K562 (cell line): ENCODE measurements around the gene INTS13. TPM values are rescaled to one million over a fixed set of nuclear protein-coding genes. Genes with fewer than 3 reads are reported as not detected.

Experiments
- ATAC-seq: fragments of 200-7000 bp; cut with Tn5 transposase; 3 replicates; pipeline ENCODE4 v1.9.1; 2020; ENCODE audit warnings: moderate library complexity
- BruUV-seq: library from RNA; stranded (reverse); fragments of 400-500 nt; replicated peaks from 2 replicates; lab custom pipeline; 2021; lab: Mats Ljungman, UMichigan
- CTCF ChIA-PET: fragments of 300-600 bp; formaldehyde crosslinking; extraction: SDS; loops from one replicate; lab custom pipeline; 2021; ENCODE audit warnings: low intra/inter-chr PET ratio; lab: Yijun Ruan, JAX
- POLR2A ChIA-PET: fragments of 300-600, 350-650 bp; sonication (Branson Sonifier 250); formaldehyde crosslinking; extraction: SDS; loops from one replicate; lab custom pipeline; 2021; ENCODE audit warnings: antibody characterized with exemption, inconsistent platforms; lab: Yijun Ruan, JAX
- DNase-seq, 4 experiments: peaks; one replicate each; pipeline versions ENCODE4 v3.0.0 to v3.0.0-alpha.2; 2011 to 2018; ENCODE audit warnings: low spot score in 3 of 4, mixed read lengths in 3 of 4; ENCODE audit errors: extremely low read depth in 1 of 4
- FAIRE-seq: peaks from 2 replicates; lab custom pipeline; 2011; peaks lifted over from hg19 to GRCh38; lab: Jason Lieb, UNC
- H2AFZ ChIP-seq: 2 replicates; pipeline ENCODE4 v1.6.0; 2011; ENCODE audit warnings: low read depth, low read length, control low read depth, inconsistent platforms
- H3K27ac ChIP-seq: fragments of 200-600 bp; 3 replicates; pipeline ENCODE4 v1.8.0; 2011; ENCODE audit warnings: low read depth, mild to moderate bottlenecking, control low read depth, inconsistent platforms, low read length, moderate library complexity, mixed read lengths; ENCODE audit errors: extremely low read depth
- H3K27me3 ChIP-seq, 2 experiments: fragments of 300-600 bp in 1 of 2; 2 replicates in 1 of 2; 3 replicates in 1 of 2; pipeline versions ENCODE4 v1.6.0 to v1.8.0; 2011; ENCODE audit warnings: inconsistent platforms in 2 of 2, low read length in 2 of 2, mild to moderate bottlenecking in 1 of 2, mixed read lengths in 1 of 2, moderate library complexity in 1 of 2; ENCODE audit not compliant: control insufficient read depth in 2 of 2, insufficient read depth in 2 of 2
- H3K36me3 ChIP-seq: fragments of 300-600 bp; 3 replicates; pipeline ENCODE4 v1.8.0; 2011; ENCODE audit warnings: mild to moderate bottlenecking, low read length, inconsistent platforms; ENCODE audit not compliant: control insufficient read depth, insufficient read depth
- H3K4me1 ChIP-seq, 2 experiments: fragments of 200-600 bp in 1 of 2; replicated peaks in 1 of 2; 2 replicates in 1 of 2; 3 replicates in 1 of 2; pipeline versions ENCODE4 v1.5.1 to v1.8.0; 2011; ENCODE audit warnings: inconsistent platforms in 2 of 2, low read length in 2 of 2, mild to moderate bottlenecking in 1 of 2, mixed read lengths in 1 of 2, moderate library complexity in 1 of 2; ENCODE audit not compliant: control insufficient read depth in 2 of 2, insufficient read depth in 2 of 2
- H3K4me2 ChIP-seq: 2 replicates; pipeline ENCODE4 v1.6.1; 2011; ENCODE audit warnings: low read length, control low read depth, inconsistent platforms, mixed read lengths; ENCODE audit not compliant: insufficient read depth
- H3K4me3 ChIP-seq: fragments of 200-600 bp; sonication (generic), shearing (Covaris generic); 2 replicates; pipeline ENCODE4 v1.5.1; 2016; ENCODE audit warnings: control low read depth, inconsistent platforms
- H3K79me2 ChIP-seq: fragments of 200-600 bp; 3 replicates; pipeline ENCODE4 v1.8.0; 2011; ENCODE audit warnings: low read length, inconsistent platforms; ENCODE audit not compliant: control insufficient read depth, insufficient read depth
- H3K9ac ChIP-seq, 2 experiments: 2 replicates each; pipeline versions ENCODE4 v1.6.0 to v1.6.1; 2011; ENCODE audit warnings: low read depth in 2 of 2, low read length in 2 of 2, control low read depth in 1 of 2, inconsistent platforms in 1 of 2, mild to moderate bottlenecking in 1 of 2, mixed read lengths in 1 of 2; ENCODE audit not compliant: insufficient read depth in 1 of 2
- H3K9me1 ChIP-seq: one replicate; pipeline ENCODE4 v1.6.0; 2011; ENCODE audit warnings: inconsistent platforms, mild to moderate bottlenecking, low read length, moderate library complexity; ENCODE audit not compliant: control insufficient read depth, insufficient read depth
- H3K9me3 ChIP-seq: replicated peaks from 2 replicates; pipeline ENCODE4 v1.5.1; 2011; ENCODE audit warnings: low read depth, low read length, inconsistent platforms; ENCODE audit not compliant: control insufficient read depth, insufficient read depth
- H4K20me1 ChIP-seq: replicated peaks from 2 replicates; pipeline ENCODE4 v1.6.1; 2011; ENCODE audit warnings: low read length, inconsistent platforms, mixed read lengths; ENCODE audit not compliant: control insufficient read depth, insufficient read depth
- CREB3L1 ChIP-seq: fragments of 450-650 bp; IDR thresholded peaks from 2 replicates; pipeline ENCODE4 v1.6.1; 2014; ENCODE audit warnings: low read depth, mild to moderate bottlenecking, moderate library complexity, borderline replicate concordance
- DACH1 ChIP-seq: fragments of 450-650 bp; IDR thresholded peaks from 2 replicates; pipeline ENCODE4 v1.6.1; 2018; ENCODE audit not compliant: partially characterized antibody
- EP400 ChIP-seq: fragments of 450-650 bp; IDR thresholded peaks from 2 replicates; pipeline ENCODE4 v1.6.1; 2017; ENCODE audit warnings: antibody characterized with exemption, mild to moderate bottlenecking, moderate library complexity
- HDAC1 ChIP-seq, 2 experiments: fragments of 450-650 bp; IDR thresholded peaks; 2 replicates each; pipeline ENCODE4 v1.6.1; 2016 to 2017; ENCODE audit warnings: inconsistent platforms in 1 of 2, mild to moderate bottlenecking in 1 of 2, moderate library complexity in 1 of 2
- HOXB6 ChIP-seq: fragments of 250-450 bp; sonication (Bioruptor Pico); IDR thresholded peaks from 2 replicates; pipeline ENCODE4 v1.5.1; 2022; ENCODE audit warnings: mild to moderate bottlenecking, borderline replicate concordance
- JUN ChIP-seq, 2 experiments: sonication (generic) in 1 of 2; formaldehyde crosslinking in 1 of 2; IDR thresholded peaks; 2 replicates each; pipeline versions ENCODE4 v1.6.1 to v1.8.0; 2012 to 2022; ENCODE audit warnings: borderline replicate concordance in 2 of 2, mild to moderate bottlenecking in 2 of 2, improper control_type of control experiment in 1 of 2, low read depth in 1 of 2, low read length in 1 of 2, missing genetic modification reagents in 1 of 2
- PCBP1 ChIP-seq: fragments of 200-400 bp; formaldehyde crosslinking; IDR thresholded peaks from 2 replicates; pipeline ENCODE4 v1.6.1; 2018; ENCODE audit warnings: mild to moderate bottlenecking, low read depth, low read length; ENCODE audit not compliant: poor library complexity, severe bottlenecking
- SIN3A ChIP-seq, 2 experiments: fragments of 150-350 bp in 1 of 2; IDR thresholded peaks; 2 replicates each; pipeline ENCODE4 v1.6.1; 2011 to 2016; ENCODE audit warnings: borderline replicate concordance in 2 of 2, low read depth in 2 of 2, low read length in 2 of 2, mild to moderate bottlenecking in 2 of 2, moderate library complexity in 2 of 2; ENCODE audit not compliant: control insufficient read depth in 1 of 2
- ZNF512 ChIP-seq: IDR thresholded peaks from 2 replicates; pipeline ENCODE4 v1.6.1; 2016; ENCODE audit warnings: missing genetic modification characterization, missing compliant biosample characterization
- WGBS: fragments of 100-300 bp; shearing (Covaris generic); methylation state at CpG from one replicate; pipeline ENCODE4 v1.1.6; 2016; ENCODE audit warnings: low coverage, mixed read lengths; ENCODE audit not compliant: insufficient coverage; ENCODE audit errors: missing lambda C conversion rate; 5-methylcytosine and 5-hydroxymethylcytosine counted together
- in situ Hi-C: fragments of 300-500 bp; cut with MboI; formaldehyde crosslinking; loops from 4 replicates; pipeline ENCODE4 v1.15.0; 2018; ENCODE audit warnings: inconsistent platforms, mixed read lengths
- intact Hi-C: fragments of 100-400 bp; cut with micrococcal nuclease; formaldehyde crosslinking; loops from 2 replicates; pipeline ENCODE4 v1.14.2; 2022
- polyA plus RNA-seq, 8 experiments: library from polyadenylated mRNA; depleted of rRNA in 4 of 8; stranded (reverse) in 5 of 8; unstranded in 3 of 8; fragments of >200 nt; fragmentation: Nextera tagmentation in 2 of 8; fragmentation: Illumina TruSeq in 1 of 8; extraction: Ambion mirVana in 2 of 8; extraction: Trizol in 1 of 8; gene quantifications; 2 replicates each; pipeline versions ENCODE4 v1.2.1 to v1.2.3, GENCODE V29; 2011 to 2014; ENCODE audit warnings: inconsistent platforms in 1 of 8, missing spikeins in 1 of 8
- total RNA-seq, 7 experiments: library from RNA; depleted of rRNA in 6 of 7; stranded (reverse); fragments of >200 nt in 6 of 7; fragmentation: Illumina TruSeq in 2 of 7; extraction: Trizol in 2 of 7; gene quantifications; 2 replicates each; pipeline versions ENCODE4 v1.2.1 to v1.2.3, GENCODE V29; 2011 to 2021; ENCODE audit warnings: low replicate concordance in 1 of 7
- TF ChIP-seq, protein P1 (sequence below): fragments of 450-650 bp; IDR thresholded peaks from 2 replicates; pipeline ENCODE4 v1.7.0; 2016; ENCODE audit warnings: borderline replicate concordance

INTS13 gene
- total and polyA plus RNA-seq, 9 of the 15 experiments (the other 6 are each of a cell fraction or from before 2014, with no cell fraction given): 48.3 to 91.8 (median 78.1) TPM

DNA sequence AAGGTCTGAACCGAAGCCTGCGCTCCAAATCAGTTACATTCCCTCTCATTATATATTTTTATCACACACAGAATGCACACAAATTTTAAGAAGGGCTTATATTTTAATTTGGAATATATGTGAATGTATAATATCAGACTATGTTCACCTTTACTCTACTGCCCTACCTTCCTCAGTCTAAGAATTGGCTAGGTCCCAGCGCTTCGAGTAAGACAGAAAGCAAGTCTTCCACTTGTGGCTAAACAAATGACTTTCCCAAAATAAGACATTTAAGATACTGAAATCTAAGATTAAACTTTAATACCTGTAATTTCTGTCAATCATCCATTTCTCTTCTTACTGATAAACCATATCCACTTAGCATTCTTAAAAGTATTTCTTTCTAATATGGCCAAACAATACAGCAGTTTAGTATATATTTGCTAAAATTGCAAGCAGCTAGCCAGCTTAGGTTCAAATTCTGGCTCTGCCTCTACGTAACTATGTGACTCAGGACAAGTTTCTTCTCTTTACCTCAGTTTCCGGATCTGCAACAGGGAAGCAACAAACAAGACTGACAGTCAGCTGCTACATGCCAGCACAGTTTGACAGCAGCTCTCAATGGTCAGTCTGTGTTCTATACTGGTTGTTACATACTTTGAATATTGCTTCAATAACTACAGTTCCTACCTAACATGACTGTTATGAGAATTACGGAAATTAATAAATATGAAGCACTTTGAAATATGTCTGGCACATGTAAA, 2.0 kb downstream of the INTS13 start (continued):
- TF ChIP-seq HDAC1 (IDR thresholded peaks at IDR 0.05) (peak in 1 of 2 experiments; percentile 52; a peak in 1 of 4 replicates), JUN (IDR thresholded peaks at IDR 0.05; ENCODE audit: borderline replicate concordance, low read depth, low read length) (peak; percentile 21; the same call in 1 of the 2 replicates), JUN (CRISPR knock-in tag; IDR thresholded peaks at IDR 0.05; ENCODE audit: borderline replicate concordance) (no peak), HOXB6 (CRISPR knock-in tag) (no peak), EP400 (0 out of 2 replicates have a peak, but pooled peaks have one; percentile 9), CREB3L1 (no peak), SIN3A (IDR thresholded peaks at IDR 0.05; ENCODE audit: borderline replicate concordance in 2 of 2, control insufficient read depth in 1 of 2, low read depth in 2 of 2, low read length in 2 of 2) (peak; percentile 85 to 93), DACH1 (peak; percentile 68)

- no peak overlapping the region for H3K4me3 ChIP-seq
- H3K4me1 ChIP-seq: peaks cover 0 to under 1% of the 10 kb centered on the region in 2 experiments; a peak in 1 of 5 replicates
- ATAC-seq (no peak), DNase-seq (no peak)
- no peaks in the 10 kb centered on the region for H3K27me3 ChIP-seq
- BruUV-seq: no TSS peak
- no peaks in the 10 kb centered on the region for H4K20me1 ChIP-seq
- TF ChIP-seq, protein P1, sequence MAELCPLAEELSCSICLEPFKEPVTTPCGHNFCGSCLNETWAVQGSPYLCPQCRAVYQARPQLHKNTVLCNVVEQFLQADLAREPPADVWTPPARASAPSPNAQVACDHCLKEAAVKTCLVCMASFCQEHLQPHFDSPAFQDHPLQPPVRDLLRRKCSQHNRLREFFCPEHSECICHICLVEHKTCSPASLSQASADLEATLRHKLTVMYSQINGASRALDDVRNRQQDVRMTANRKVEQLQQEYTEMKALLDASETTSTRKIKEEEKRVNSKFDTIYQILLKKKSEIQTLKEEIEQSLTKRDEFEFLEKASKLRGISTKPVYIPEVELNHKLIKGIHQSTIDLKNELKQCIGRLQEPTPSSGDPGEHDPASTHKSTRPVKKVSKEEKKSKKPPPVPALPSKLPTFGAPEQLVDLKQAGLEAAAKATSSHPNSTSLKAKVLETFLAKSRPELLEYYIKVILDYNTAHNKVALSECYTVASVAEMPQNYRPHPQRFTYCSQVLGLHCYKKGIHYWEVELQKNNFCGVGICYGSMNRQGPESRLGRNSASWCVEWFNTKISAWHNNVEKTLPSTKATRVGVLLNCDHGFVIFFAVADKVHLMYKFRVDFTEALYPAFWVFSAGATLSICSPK: 0 out of 2 replicates have a peak, but pooled peaks have one; percentile 52
- TF ChIP-seq PCBP1 (no peak), ZNF512 (tag) (peak; percentile 66; the same call in 1 of the 2 replicates)
- TF ChIP-seq, all 486 proteins: peak for 2
- Histone ChIP-seq H3K9ac (no peak overlapping the region), H3K36me3 (peaks cover 87% of the 10 kb centered on the region), H3K79me2 (peaks cover 41% of the 10 kb centered on the region), H3K4me2 (no peak overlapping the region), H3K9me3 (no peaks in the 10 kb centered on the region), H2AFZ (no peak overlapping the region), H3K9me1 (no peaks in the 10 kb centered on the region), H3K27ac (no peak overlapping the region)
- FAIRE-seq: no peak
- WGBS: 100% methylated on average over 1 of the region's 2 CpGs
- ChIA-PET POLR2A (no interaction called here), CTCF (no interaction called here)
- intact Hi-C loops (no loop called here), in situ Hi-C loops (no loop called here)
These were observed 8.2 kb downstream of the INTS13 start for GRCh38 chr12:26929590-26929989.
